Activated naive CD8-positive, alpha-beta T cell treated with anti-CD3 and anti-CD28 coated beads, Interleukin-2, amount 50 U/mL, for 24 hours (primary cell): ENCODE data around the gene TMEM37.

Source experiments
- ATAC-seq: fragments of 150-1000 bp; cut with Tn5 transposase; one replicate; pipeline ENCODE4 v1.10.0; 2021
- DNase-seq: peaks from one replicate; pipeline ENCODE4 v3.0.0; 2021
- H3K27ac Mint-ChIP-seq: one replicate; pipeline ENCODE4 v1.8.0; 2021; ENCODE audit warnings: mild to moderate bottlenecking, mixed read lengths
- H3K27me3 Mint-ChIP-seq: one replicate; pipeline ENCODE4 v1.8.0; 2021; ENCODE audit warnings: mixed read lengths
- H3K36me3 Mint-ChIP-seq: one replicate; pipeline ENCODE4 v1.8.0; 2021; ENCODE audit warnings: low read depth, mixed read lengths
- H3K4me1 Mint-ChIP-seq: one replicate; pipeline ENCODE4 v1.8.0; 2021; ENCODE audit warnings: mixed read lengths
- H3K4me3 Mint-ChIP-seq: one replicate; pipeline ENCODE4 v1.8.0; 2021; ENCODE audit warnings: mild to moderate bottlenecking, moderate library complexity, mixed read lengths
- H3K9me3 Mint-ChIP-seq: one replicate; pipeline ENCODE4 v1.8.0; 2021; ENCODE audit warnings: mixed read lengths

Gene TMEM37

GRCh38 chr2:119481501-119482455 is 50.1 kb downstream of the TMEM37 start:
- no peak overlapping the region for H3K27ac Mint-ChIP-seq
- H3K4me3 Mint-ChIP-seq: no peak overlapping the region
- no peaks in the 10 kb centered on the region for H3K9me3 Mint-ChIP-seq
- H3K4me1 Mint-ChIP-seq: no peaks in the 10 kb centered on the region
- DNase-seq: no peak
- H3K27me3 Mint-ChIP-seq: no peaks in the 10 kb centered on the region
- ATAC-seq: no peak
- H3K36me3 Mint-ChIP-seq: no peaks in the 10 kb centered on the region

GRCh38 chr2:119482481-119483394 is 51.1 kb downstream of the TMEM37 start:
- no peaks in the 10 kb centered on the region for H3K9me3 Mint-ChIP-seq
- H3K4me3 Mint-ChIP-seq: no peak overlapping the region
- H3K36me3 Mint-ChIP-seq: no peaks in the 10 kb centered on the region
- DNase-seq: no peak
- no peak for ATAC-seq
- H3K27ac Mint-ChIP-seq: no peak overlapping the region
- no peaks in the 10 kb centered on the region for H3K27me3 Mint-ChIP-seq
- H3K4me1 Mint-ChIP-seq: no peaks in the 10 kb centered on the region

GRCh38 chr2:119483395-119483753 is 51.7 kb downstream of the TMEM37 start:
- Mint-ChIP-seq H3K4me3 (no peak overlapping the region), H3K27ac (no peak overlapping the region), H3K4me1 (no peaks in the 10 kb centered on the region), H3K27me3 (no peaks in the 10 kb centered on the region), H3K36me3 (no peaks in the 10 kb centered on the region), H3K9me3 (no peaks in the 10 kb centered on the region)
- ATAC-seq (no peak), DNase-seq (no peak)

GRCh38 chr2:119483896-119484718 is 52.5 kb downstream of the TMEM37 start:
- Mint-ChIP-seq H3K4me3 (no peak overlapping the region), H3K27me3 (no peaks in the 10 kb centered on the region), H3K4me1 (no peaks in the 10 kb centered on the region), H3K27ac (no peak overlapping the region), H3K9me3 (no peaks in the 10 kb centered on the region), H3K36me3 (no peaks in the 10 kb centered on the region)
- DNase-seq (no peak), ATAC-seq (no peak)

GRCh38 chr2:119484834-119485233 is 53.2 kb downstream of the TMEM37 start:
- Mint-ChIP-seq H3K36me3 (no peaks in the 10 kb centered on the region), H3K9me3 (no peaks in the 10 kb centered on the region), H3K27me3 (no peaks in the 10 kb centered on the region), H3K4me3 (no peak overlapping the region), H3K27ac (no peak overlapping the region), H3K4me1 (no peaks in the 10 kb centered on the region)
- no peak for DNase-seq
- no peak for ATAC-seq

GRCh38 chr2:119485336-119486110 is 53.9 kb downstream of the TMEM37 start:
- no peaks in the 10 kb centered on the region for H3K36me3 Mint-ChIP-seq
- no peak overlapping the region for H3K4me3 Mint-ChIP-seq
- no peak for ATAC-seq
- DNase-seq: no peak
- no peaks in the 10 kb centered on the region for H3K27me3 Mint-ChIP-seq
- H3K9me3 Mint-ChIP-seq: no peaks in the 10 kb centered on the region
- no peaks in the 10 kb centered on the region for H3K4me1 Mint-ChIP-seq
- H3K27ac Mint-ChIP-seq: no peak overlapping the region

- Mint-ChIP-seq H3K9me3 (no peaks in the 10 kb centered on the region), H3K36me3 (no peaks in the 10 kb centered on the region), H3K27me3 (no peaks in the 10 kb centered on the region), H3K27ac (no peak overlapping the region), H3K4me3 (no peak overlapping the region), H3K4me1 (no peaks in the 10 kb centered on the region)
- DNase-seq (no peak), ATAC-seq (no peak)
Measured at GRCh38 chr2:119486196-119486827, 54.7 kb downstream of the TMEM37 start.

GRCh38 chr2:119486886-119487285 is 55.2 kb downstream of the TMEM37 start:
- no peaks in the 10 kb centered on the region for H3K9me3 Mint-ChIP-seq
- H3K27me3 Mint-ChIP-seq: no peaks in the 10 kb centered on the region
- no peaks in the 10 kb centered on the region for H3K4me1 Mint-ChIP-seq
- DNase-seq (no peak), ATAC-seq (no peak)
- H3K4me3 Mint-ChIP-seq: no peak overlapping the region
- H3K27ac Mint-ChIP-seq: no peak overlapping the region
- no peaks in the 10 kb centered on the region for H3K36me3 Mint-ChIP-seq

- no peaks in the 10 kb centered on the region for H3K36me3 Mint-ChIP-seq
- no peak for DNase-seq
- no peak overlapping the region for H3K4me3 Mint-ChIP-seq
- H3K27ac Mint-ChIP-seq: no peak overlapping the region
- H3K27me3 Mint-ChIP-seq: no peaks in the 10 kb centered on the region
- H3K4me1 Mint-ChIP-seq: no peaks in the 10 kb centered on the region
- H3K9me3 Mint-ChIP-seq: no peaks in the 10 kb centered on the region
- ATAC-seq: no peak
Measured at GRCh38 chr2:119487434-119488244, 56.0 kb downstream of the TMEM37 start.
